ENCODE data around the gene FLOT1.
A peak's percentile ranks its signal among the peaks of the same experiment; 100 is the strongest.
"Not testable (repeated sequence)": the region's sequence is repeated elsewhere in the genome, so short reads cannot be mapped to it uniquely, and the experiment has no call there.

Gene FLOT1

GRCh38 chr6:30767158-30767943 is 24.9 kb upstream of the FLOT1 start:
- no peak for DNase-seq (ENCODE audit: low spot score)

GRCh38 chr6:30766461-30767157 is 24.1 kb upstream of the FLOT1 start:
- DNase-seq (ENCODE audit: low spot score) = no peak

GRCh38 chr6:30765495-30765894 is 23.0 kb upstream of the FLOT1 start:
- not testable (repeated sequence) for DNase-seq (ENCODE audit: low spot score)

- not testable (repeated sequence) for DNase-seq (ENCODE audit: low spot score)
Measured at GRCh38 chr6:30764490-30765043, 22.1 kb upstream of the FLOT1 start.

GRCh38 chr6:30763618-30764489 is 21.4 kb upstream of the FLOT1 start:
- DNase-seq (ENCODE audit: low spot score) = peak; percentile 52

GRCh38 chr6:30763155-30763617 is 20.7 kb upstream of the FLOT1 start:
- DNase-seq (ENCODE audit: low spot score) = no peak

GRCh38 chr6:30761791-30762429 is 19.4 kb upstream of the FLOT1 start:
- no peak for DNase-seq (ENCODE audit: low spot score)

- no peak for DNase-seq (ENCODE audit: low spot score)
Measured at GRCh38 chr6:30760549-30760948, 18.1 kb upstream of the FLOT1 start.

- DNase-seq (ENCODE audit: low spot score) = no peak
Measured at GRCh38 chr6:30759575-30760239, 17.2 kb upstream of the FLOT1 start.

- DNase-seq (ENCODE audit: low spot score) = no peak
Measured at GRCh38 chr6:30757261-30757904, 14.9 kb upstream of the FLOT1 start.

GRCh38 chr6:30756405-30757003 is 14.0 kb upstream of the FLOT1 start:
- DNase-seq (ENCODE audit: low spot score) = not testable (repeated sequence)

- DNase-seq (ENCODE audit: low spot score) = no peak
Measured at GRCh38 chr6:30754631-30755030, 12.1 kb upstream of the FLOT1 start.

GRCh38 chr6:30752157-30752927 is 9.9 kb upstream of the FLOT1 start:
- no peak for DNase-seq (ENCODE audit: low spot score)

GRCh38 chr6:30750379-30750668 is 7.8 kb upstream of the FLOT1 start:
- no peak for DNase-seq (ENCODE audit: low spot score)

- no peak for DNase-seq (ENCODE audit: low spot score)
Measured at GRCh38 chr6:30749554-30750378, 7.3 kb upstream of the FLOT1 start.

- no peak for DNase-seq (ENCODE audit: low spot score)
Measured at GRCh38 chr6:30748851-30749540, 6.5 kb upstream of the FLOT1 start.

- no peak for DNase-seq (ENCODE audit: low spot score)
Measured at GRCh38 chr6:30747902-30748769, 5.6 kb upstream of the FLOT1 start.

All from D341Med (cell line).